ENCODE results near the gene MYO7A.

Gene MYO7A

GRCh38 chr11:77137421-77137820 is 9.4 kb downstream of the MYO7A start:
- TF ChIP-seq CTCF (IDR thresholded peaks at IDR 0.05) (no peak), ZFX (IDR thresholded peaks at IDR 0.05; ENCODE audit: borderline replicate concordance) (no peak)
- no peak overlapping the region for H3K27ac ChIP-seq

- TF ChIP-seq ZFX (IDR thresholded peaks at IDR 0.05; ENCODE audit: borderline replicate concordance) (no peak), CTCF (IDR thresholded peaks at IDR 0.05) (no peak)
- no peak overlapping the region for H3K27ac ChIP-seq
These were observed 10.1 kb downstream of the MYO7A start for GRCh38 chr11:77138106-77138649.

GRCh38 chr11:77139201-77139600 is 11.2 kb downstream of the MYO7A start:
- TF ChIP-seq ZFX (IDR thresholded peaks at IDR 0.05; ENCODE audit: borderline replicate concordance): no peak
- no peak for TF ChIP-seq CTCF (IDR thresholded peaks at IDR 0.05)
- no peak overlapping the region for H3K27ac ChIP-seq

- TF ChIP-seq CTCF (IDR thresholded peaks at IDR 0.05): no peak
- TF ChIP-seq ZFX (IDR thresholded peaks at IDR 0.05; ENCODE audit: borderline replicate concordance): no peak
- H3K27ac ChIP-seq: peak overlapping the region; percentile 13; the same call in 1 of the 2 replicates
These were observed 12.3 kb downstream of the MYO7A start for GRCh38 chr11:77140231-77140851.

- H3K27ac ChIP-seq: peak overlapping the region; percentile 13; the same call in 1 of the 2 replicates
- no peak for TF ChIP-seq CTCF (IDR thresholded peaks at IDR 0.05)
- no peak for TF ChIP-seq ZFX (IDR thresholded peaks at IDR 0.05; ENCODE audit: borderline replicate concordance)
These were observed 13.0 kb downstream of the MYO7A start for GRCh38 chr11:77141034-77141433.

GRCh38 chr11:77141475-77141874 is 13.4 kb downstream of the MYO7A start:
- H3K27ac ChIP-seq: peak overlapping the region; percentile 13; the same call in 1 of the 2 replicates
- TF ChIP-seq CTCF (IDR thresholded peaks at IDR 0.05) (no peak), ZFX (IDR thresholded peaks at IDR 0.05; ENCODE audit: borderline replicate concordance) (no peak)
